NCI-H146 treated with DMSO at 0.1 percent for 48 hours (cell line): ENCODE data around the gene USP35.
"Not testable (repeated sequence)": the region's sequence is repeated elsewhere in the genome, so short reads cannot be mapped to it uniquely, and the experiment has no call there.

Experiments
- DNase-seq: peaks from one replicate; lab custom pipeline; 2025; ENCODE audit not compliant: unreplicated experiment; lab: John Stamatoyannopoulos, UW

Gene USP35

GRCh38 chr11:78231962-78232501, 43.3 kb downstream of the USP35 start:
- DNase-seq, result no peak

- DNase-seq, result not testable (repeated sequence)
Observed at GRCh38 chr11:78233046-78233445, 44.3 kb downstream of the USP35 start.

- DNase-seq, result no peak
Observed at GRCh38 chr11:78234006-78234405, 45.3 kb downstream of the USP35 start.

GRCh38 chr11:78237293-78238046, 48.8 kb downstream of the USP35 start:
- DNase-seq, result no peak

- DNase-seq, result no peak
Observed at GRCh38 chr11:78239781-78240180, 51.1 kb downstream of the USP35 start.

GRCh38 chr11:78241475-78241874, 52.8 kb downstream of the USP35 start:
- no peak for DNase-seq

- DNase-seq, result no peak
Observed at GRCh38 chr11:78244080-78244479, 55.4 kb downstream of the USP35 start.

- no peak for DNase-seq
Observed at GRCh38 chr11:78244546-78245255, 56.0 kb downstream of the USP35 start.

- DNase-seq, result no peak
Observed at GRCh38 chr11:78248191-78248590, 59.5 kb downstream of the USP35 start.

- no peak for DNase-seq
Observed at GRCh38 chr11:78248903-78249302, 60.2 kb downstream of the USP35 start.

GRCh38 chr11:78250099-78250498, 61.4 kb downstream of the USP35 start:
- no peak for DNase-seq

- no peak for DNase-seq
Observed at GRCh38 chr11:78251083-78251775, 62.5 kb downstream of the USP35 start.

GRCh38 chr11:78253797-78254196, 65.1 kb downstream of the USP35 start:
- no peak for DNase-seq

- DNase-seq, result no peak
Observed at GRCh38 chr11:78254268-78254667, 65.5 kb downstream of the USP35 start.

- DNase-seq, result no peak
Observed at GRCh38 chr11:78255919-78256318, 67.2 kb downstream of the USP35 start.

- no peak for DNase-seq
Observed at GRCh38 chr11:78256962-78257361, 68.2 kb downstream of the USP35 start.

- DNase-seq, result no peak
Observed at GRCh38 chr11:78257654-78258053, 68.9 kb downstream of the USP35 start.

GRCh38 chr11:78259777-78260487, 71.2 kb downstream of the USP35 start:
- no peak for DNase-seq

- no peak for DNase-seq
Observed at GRCh38 chr11:78261367-78261766, 72.6 kb downstream of the USP35 start.

- DNase-seq, result no peak
Observed at GRCh38 chr11:78261828-78262227, 73.1 kb downstream of the USP35 start.

GRCh38 chr11:78262238-78262637, 73.5 kb downstream of the USP35 start:
- no peak for DNase-seq
